ENCODE data around the gene PPM1H.

PPM1H gene

GRCh38 chr12:62933602-62934238 lies 1.2 kb downstream of the PPM1H start:
- DNase-seq = no peak
- Histone ChIP-seq H3K27me3 (ENCODE audit: insufficient read depth, low read depth, severe bottlenecking) (no peaks in the 10 kb centered on the region), H3K27ac (peak overlapping the region; percentile 84)

GRCh38 chr12:62933220-62933601 lies 1.7 kb downstream of the PPM1H start:
- no peak for TF ChIP-seq CTCF (IDR thresholded peaks at IDR 0.05; ENCODE audit: low read depth, low read length)
- peak; percentile 33 for DNase-seq
- Histone ChIP-seq H3K4me3 (ENCODE audit: low read depth, low read length) (peak overlapping the region; percentile 99), H3K36me3 (no peaks in the 10 kb centered on the region), H3K27ac (no peak overlapping the region), H3K27me3 (ENCODE audit: insufficient read depth, low read depth, severe bottlenecking) (no peaks in the 10 kb centered on the region), H3K9me3 (ENCODE audit: severe bottlenecking) (no peaks in the 10 kb centered on the region)

More at GRCh38 chr12:62933602-62934238, 1.2 kb downstream of the PPM1H start:
- Histone ChIP-seq H3K36me3 (no peaks in the 10 kb centered on the region), H3K9me3 (ENCODE audit: severe bottlenecking) (no peaks in the 10 kb centered on the region), H3K4me3 (ENCODE audit: low read depth, low read length) (peak overlapping the region; percentile 99)
- no peak for TF ChIP-seq CTCF (IDR thresholded peaks at IDR 0.05; ENCODE audit: low read depth, low read length)

- no peaks in the 10 kb centered on the region for H3K27me3 ChIP-seq (ENCODE audit: insufficient read depth, low read depth, severe bottlenecking)
- H3K36me3 ChIP-seq = peaks cover 3% of the 10 kb centered on the region; the same call in 1 of the 2 replicates
- no peak for TF ChIP-seq CTCF (IDR thresholded peaks at IDR 0.05; ENCODE audit: low read depth, low read length)
- H3K27ac ChIP-seq = no peak overlapping the region
- H3K9me3 ChIP-seq (ENCODE audit: severe bottlenecking) = no peaks in the 10 kb centered on the region
- DNase-seq = no peak
- H3K4me3 ChIP-seq (ENCODE audit: low read depth, low read length) = no peak overlapping the region
These were observed 3.5 kb downstream of the PPM1H start for GRCh38 chr12:62931477-62931876.

- no peaks in the 10 kb centered on the region for H3K9me3 ChIP-seq (ENCODE audit: severe bottlenecking)
- no peak overlapping the region for H3K4me3 ChIP-seq (ENCODE audit: low read depth, low read length)
- H3K36me3 ChIP-seq = peaks cover 3% of the 10 kb centered on the region; the same call in 1 of the 2 replicates
- TF ChIP-seq CTCF (IDR thresholded peaks at IDR 0.05; ENCODE audit: low read depth, low read length) = no peak
- no peak overlapping the region for H3K27ac ChIP-seq
- no peaks in the 10 kb centered on the region for H3K27me3 ChIP-seq (ENCODE audit: insufficient read depth, low read depth, severe bottlenecking)
- no peak for DNase-seq
These were observed 4.2 kb downstream of the PPM1H start for GRCh38 chr12:62930546-62931425.

GRCh38 chr12:62928632-62929031 lies 6.3 kb downstream of the PPM1H start:
- Histone ChIP-seq H3K4me3 (ENCODE audit: low read depth, low read length) (no peak overlapping the region), H3K27me3 (ENCODE audit: insufficient read depth, low read depth, severe bottlenecking) (no peaks in the 10 kb centered on the region), H3K36me3 (peaks cover 3% of the 10 kb centered on the region; the same call in 1 of the 2 replicates), H3K27ac (no peak overlapping the region), H3K9me3 (ENCODE audit: severe bottlenecking) (no peaks in the 10 kb centered on the region)
- no peak for DNase-seq
- no peak for TF ChIP-seq CTCF (IDR thresholded peaks at IDR 0.05; ENCODE audit: low read depth, low read length)

Data from WERI-Rb-1 (cell line).